HG03432 (cell line): ENCODE results near the gene SH2D1B.

Experiments used
- ATAC-seq: cut with Tn5 transposase; IDR thresholded peaks from one replicate; pipeline ENCODE4 v1.9.1; 2021; ENCODE audit warnings: mild to moderate bottlenecking, moderate library complexity; ENCODE audit not compliant: unreplicated experiment

The SH2D1B gene

DNA sequence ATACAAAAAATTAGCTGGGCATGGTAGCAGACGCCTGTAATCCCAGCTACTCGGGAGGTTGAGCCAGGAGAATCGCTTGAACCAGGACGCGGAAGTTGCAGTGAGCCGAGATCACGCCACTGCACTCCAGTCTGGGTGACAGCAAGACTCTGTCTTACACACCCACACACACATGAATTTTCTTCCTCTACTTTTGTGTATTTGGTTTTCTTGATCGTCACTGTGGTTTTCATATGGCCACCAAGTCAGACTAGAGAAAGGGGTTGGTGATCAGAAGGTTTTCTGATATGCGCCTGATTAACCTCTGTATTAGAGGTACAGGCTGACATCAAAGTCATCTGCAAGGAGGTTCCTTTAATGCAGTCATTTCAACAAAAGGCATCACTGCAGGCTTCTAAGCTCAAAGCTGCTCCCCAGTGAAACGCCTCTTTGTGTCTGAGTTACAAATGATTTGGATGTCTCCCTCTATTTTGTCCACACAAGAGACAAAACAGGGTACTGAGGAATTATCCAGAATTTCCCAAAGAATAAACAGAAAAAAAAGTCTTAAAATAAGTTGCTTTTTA lies 11.1 kb downstream of the SH2D1B start:
- no peak for ATAC-seq

DNA sequence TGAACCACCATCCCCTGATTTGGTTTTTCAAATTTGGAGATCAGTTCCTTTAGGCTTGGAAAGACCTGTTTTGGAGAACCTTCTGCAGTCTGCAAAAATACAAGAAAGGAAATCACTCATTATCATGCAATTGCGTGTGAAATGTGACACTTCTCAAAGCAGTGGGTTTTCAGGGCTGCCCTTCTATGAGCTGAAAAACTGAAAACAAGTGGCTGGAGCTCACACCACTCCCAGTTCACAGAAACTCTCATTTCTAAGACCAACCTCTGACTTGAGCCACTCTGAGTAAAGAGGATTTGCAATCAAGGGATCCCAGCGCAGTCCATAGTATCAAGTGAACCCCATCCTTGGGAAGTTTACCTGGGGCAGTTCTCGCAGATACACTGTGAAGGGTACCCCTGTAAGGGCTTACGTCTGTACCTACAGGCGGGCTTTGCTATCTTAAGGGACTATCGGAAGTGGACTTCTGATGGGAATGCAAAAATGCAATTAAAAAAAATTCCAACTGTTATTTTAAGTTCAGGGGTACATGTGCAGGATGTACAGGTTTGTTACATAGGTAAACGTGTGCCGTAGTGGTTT lies 12.8 kb downstream of the SH2D1B start:
- ATAC-seq, result no peak

DNA sequence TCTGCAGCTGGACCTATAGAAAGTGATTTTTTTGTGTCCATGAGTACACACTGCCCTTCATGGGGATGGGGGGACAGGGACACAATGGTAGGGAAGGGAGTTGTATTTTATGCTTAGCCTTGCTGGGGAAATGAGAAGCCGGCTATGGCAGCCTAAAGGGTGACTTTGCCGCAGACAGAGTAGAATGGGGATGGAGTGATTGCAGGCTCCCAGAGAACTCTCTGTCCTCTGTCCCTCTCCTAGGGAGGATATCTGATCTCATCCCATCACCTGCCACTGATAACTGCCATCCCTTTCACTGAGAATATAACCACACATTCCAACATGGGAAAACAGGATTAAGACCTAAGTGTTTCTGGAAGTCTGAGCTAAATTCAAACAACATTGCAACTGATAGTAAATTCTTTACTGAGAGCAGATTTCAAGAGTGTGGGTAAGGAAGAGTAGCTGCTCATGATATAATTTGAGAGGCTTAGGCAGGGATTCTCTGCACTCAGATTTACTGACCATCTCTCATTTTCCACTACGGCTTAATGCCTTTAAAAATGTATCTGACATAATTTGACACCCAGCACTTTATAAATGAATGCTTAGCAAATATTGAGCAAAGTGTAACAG lies 13.9 kb downstream of the SH2D1B start:
- ATAC-seq, result no peak

DNA sequence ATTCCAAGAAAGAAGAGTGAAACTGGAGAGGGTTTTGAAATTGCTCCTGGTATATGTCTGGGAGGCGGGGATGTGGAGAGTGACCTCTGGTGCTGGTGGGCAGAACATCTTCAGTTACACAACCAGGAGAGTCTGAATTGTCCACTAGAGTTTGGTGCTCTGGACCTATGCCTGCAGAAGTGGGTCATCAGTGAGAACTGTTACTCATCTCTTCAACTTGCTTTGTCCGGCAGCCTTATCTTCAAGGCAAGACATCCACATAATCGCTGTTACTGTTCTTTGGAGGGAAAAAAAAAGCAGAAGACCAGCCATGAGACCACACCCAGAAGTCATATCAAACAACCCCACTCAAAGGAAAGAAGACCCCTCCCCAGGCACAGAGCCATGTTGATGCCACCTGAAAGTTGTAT lies 14.9 kb downstream of the SH2D1B start:
- ATAC-seq, result no peak

DNA sequence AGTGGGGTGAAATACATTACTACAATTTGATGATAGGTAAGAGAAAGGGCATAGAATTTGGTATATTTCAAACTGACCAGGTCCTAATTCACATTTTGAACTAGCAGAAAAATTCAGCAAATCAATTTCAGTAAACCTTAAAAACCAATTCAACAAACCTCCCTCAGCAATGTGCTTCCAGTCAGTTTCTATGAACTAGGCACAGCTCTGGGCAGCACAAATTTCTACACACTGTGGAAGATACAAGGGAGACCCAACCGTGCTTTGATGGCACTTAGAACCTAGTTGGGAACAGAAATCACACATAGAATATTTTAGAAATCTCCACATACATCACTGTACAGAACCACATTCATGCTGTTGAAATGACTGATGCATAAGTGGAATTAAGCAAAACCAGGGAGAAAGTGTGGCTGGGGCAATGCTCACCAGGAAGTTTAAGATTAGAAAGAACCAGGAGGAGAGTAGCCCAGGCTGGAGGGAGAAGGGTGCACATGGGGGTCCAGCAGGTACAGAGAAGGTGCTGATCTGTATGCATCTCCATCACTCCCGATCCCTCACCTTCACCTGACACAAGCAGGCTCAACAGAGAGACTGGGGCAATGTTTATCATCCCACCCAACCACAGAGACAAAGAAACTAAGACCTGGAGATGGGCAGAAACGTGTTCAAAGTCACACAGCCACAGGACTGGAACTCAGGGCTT lies 15.6 kb downstream of the SH2D1B start:
- ATAC-seq, result no peak

DNA sequence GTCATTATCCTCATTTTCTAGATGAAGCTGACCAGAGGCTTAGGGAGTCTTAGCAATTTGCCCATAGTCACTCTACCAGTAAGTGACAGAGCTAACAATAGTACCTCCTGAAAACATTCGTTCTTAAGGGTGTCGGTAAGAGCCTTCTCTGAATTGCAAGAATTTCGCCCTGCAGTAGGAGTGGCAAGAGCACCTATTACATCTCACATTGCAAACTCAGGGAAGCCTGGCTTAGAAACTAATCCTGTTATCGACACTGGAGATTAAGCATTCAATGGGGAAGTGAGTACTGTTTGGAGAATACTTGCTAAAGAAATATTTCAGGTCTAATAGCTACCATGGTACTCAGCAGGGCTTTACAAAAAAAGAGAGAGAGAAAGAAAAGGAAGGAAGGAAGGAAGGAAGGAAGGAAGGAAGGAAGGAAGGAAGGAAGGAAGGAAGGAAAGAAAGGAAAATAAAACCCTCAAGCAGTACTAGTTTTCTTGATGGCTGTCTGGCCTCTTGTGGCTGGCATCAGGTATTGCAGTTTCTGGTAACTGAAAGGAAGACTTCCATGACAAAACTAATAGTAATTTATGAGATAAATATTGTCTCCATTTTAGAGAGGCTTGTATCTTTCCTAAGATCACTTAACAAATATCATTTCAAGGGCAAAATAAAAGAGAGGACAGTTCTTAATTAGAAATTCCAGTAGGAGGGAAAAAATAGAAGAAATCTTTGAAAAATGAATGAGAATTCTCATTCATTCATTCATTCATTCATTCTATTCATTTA lies 20.0 kb downstream of the SH2D1B start:
- no peak for ATAC-seq

DNA sequence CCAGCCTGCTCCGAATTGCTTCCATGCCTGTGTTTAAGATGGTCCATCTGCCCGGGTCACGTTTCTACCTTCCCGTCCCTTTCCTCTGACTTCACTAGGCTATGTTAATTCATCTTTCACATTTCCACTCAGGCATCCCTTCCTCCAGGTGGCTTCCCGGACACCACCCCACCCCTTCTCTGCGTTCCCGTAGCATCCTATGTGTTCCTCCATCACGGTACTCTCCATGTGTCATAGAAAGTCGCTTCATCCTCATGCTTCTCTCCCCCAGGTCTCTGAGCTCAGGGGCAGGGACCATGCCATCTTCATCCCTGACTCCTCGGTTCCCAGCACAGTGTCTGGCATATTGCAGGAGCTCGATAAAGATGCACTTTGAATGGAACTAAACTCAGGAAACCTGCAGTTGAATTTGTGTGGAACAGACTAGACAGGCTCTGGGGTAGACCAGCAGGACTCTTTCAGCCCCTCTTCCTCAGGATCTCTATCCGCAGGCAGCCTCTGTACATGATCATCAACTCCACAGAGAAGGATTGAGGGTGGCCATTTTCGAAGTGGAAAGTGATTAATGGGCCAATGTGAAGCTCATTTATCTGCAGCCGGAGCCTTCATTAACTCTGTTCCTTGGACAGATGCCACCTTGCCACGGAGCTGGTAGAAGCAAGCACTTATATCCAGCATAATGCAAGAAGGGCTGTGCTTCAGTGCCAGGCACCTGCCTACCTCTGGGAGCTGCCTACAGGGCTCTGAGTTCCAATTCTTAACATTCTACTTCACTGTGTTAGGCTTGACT lies 21.3 kb downstream of the SH2D1B start:
- ATAC-seq, result no peak

DNA sequence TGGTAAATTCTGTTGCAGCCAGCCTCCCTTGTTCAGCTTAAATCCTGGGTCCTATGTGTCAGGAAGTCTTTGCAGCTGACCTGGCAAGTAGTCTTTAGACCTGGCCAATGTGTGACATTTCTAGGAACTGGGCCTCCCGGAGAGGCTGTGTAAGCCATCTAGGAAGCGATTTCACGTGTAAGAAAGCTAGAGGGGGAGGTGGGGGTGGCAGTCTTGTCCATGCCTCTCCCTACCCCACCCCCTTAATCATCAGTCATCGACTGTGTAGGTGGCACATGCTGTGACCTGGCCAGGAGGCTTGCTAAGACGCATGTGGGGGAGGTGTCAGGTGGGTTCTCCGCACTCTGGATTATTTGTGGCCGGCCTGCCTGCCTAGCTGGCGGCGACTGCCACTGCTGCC lies 22.0 kb downstream of the SH2D1B start:
- ATAC-seq, result no peak

DNA sequence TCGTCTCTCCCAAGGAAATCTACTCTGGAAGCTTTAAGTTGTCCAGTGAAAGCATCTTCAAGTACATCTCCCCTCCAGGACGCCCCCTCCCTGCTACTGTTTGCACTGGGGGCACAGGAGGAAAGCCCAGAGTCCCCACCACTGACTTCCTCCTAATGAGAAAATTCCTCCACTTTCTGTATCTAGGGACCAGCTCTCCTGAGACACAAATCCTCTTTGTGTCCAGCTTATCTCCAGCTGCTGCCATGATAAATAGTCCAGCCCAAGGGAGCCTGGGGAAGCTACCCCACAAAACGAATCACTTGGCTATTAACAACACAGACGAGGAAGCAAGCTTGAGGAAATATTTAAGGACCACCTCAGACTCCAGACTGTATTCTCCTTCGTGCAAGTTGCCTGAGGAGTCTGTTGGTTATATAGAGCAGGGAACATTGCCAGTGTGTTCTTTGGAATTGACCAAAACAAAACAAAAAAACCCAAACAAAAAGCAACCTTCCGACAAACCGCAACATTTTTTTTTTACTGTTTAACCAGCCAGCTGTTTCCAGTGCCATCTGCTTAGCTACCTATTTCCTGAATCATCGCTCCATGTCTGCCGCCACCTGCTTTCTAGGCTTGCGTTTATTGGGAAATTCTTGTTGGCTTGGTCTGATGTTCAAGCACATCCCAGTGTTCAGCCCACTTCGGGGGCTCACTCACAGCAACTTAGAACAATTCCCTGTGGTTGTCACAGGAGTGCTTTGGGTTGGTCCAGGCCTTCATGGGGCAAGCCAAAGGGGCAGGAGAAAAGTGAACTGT lies 22.7 kb downstream of the SH2D1B start:
- no peak for ATAC-seq

DNA sequence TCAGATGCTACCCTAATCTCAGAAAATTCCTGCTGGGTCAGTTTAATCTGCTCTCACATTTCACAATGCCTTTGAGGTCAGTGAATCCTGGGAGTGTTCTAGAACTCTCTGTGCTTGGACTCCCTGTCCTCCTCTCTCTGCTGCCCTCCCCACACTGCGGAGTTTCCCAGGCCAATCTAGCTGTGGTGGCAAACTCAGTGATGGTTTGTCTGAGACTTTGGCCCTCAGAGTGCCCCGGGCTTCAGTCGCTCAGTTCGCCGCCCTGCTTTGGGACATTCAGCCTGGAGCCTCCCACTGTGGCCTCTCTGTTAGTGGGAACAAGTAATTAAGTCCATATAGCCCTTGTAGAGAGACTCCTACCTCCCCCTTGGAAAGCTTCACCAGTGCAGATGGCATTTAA lies 23.3 kb downstream of the SH2D1B start:
- no peak for ATAC-seq

DNA sequence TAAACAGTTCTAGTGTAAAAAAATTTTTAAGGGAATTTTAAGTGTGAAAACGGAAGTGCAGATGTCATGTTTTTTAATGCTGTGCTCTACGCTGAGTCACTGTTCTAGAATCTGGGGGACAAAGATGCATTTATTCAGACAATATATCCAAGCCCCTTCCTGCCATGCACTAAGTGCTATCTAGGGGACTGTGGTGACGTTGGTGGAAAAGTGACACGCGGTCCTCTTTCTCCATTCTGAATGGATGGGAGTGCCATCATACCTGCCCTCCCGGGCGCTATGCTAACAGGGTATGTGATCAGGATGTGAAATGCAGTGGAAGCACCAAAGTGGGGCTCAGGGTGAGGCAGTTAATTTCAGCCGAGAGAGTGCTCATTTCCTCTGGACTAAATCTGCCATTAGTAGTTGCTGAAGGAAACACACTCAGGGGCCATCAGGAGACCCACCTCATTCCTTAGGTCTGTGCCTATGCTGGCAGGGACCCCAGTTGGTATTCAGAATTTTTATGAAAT lies 23.8 kb downstream of the SH2D1B start:
- ATAC-seq, result no peak

DNA sequence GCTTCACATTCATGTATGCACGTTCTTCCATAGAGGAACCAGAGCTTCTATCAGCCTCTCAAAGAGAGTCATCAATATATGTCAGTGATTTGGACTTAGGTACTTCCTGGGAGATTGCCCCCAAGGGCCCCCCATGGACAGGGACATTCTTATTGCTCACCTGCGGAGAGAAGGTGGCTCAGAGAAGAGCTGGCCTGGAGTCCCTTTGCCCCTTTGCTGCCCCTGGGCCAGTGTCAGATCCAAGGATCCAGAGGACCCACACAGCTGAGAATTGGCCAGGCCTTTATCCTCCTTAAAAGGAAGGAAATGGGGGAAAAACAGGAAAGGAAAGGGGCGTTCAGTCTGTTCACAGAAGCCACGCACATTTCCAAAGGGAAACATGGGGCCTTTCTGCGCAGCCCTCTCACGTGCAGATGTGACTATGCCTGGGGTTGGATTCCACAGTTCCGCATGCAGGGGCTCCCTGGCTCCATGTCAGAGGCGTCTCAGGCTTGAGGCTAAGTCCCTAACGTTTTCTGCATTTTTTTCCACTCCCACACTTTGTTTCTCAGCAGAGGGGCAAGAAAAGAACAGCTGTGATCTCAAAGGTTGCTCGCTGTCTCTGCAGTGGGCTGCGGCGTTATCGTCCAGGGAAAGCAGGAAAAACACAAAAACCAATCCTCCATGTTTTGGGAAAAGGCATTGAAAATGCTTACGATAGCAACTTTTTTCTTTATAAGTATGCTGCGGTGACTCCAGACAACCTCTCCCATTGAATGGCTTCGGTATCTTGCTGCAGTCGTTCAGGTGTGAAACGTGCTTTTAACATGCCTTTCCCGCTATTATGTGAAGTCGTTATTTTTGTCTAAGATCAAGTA lies 24.5 kb downstream of the SH2D1B start:
- ATAC-seq, result no peak

DNA sequence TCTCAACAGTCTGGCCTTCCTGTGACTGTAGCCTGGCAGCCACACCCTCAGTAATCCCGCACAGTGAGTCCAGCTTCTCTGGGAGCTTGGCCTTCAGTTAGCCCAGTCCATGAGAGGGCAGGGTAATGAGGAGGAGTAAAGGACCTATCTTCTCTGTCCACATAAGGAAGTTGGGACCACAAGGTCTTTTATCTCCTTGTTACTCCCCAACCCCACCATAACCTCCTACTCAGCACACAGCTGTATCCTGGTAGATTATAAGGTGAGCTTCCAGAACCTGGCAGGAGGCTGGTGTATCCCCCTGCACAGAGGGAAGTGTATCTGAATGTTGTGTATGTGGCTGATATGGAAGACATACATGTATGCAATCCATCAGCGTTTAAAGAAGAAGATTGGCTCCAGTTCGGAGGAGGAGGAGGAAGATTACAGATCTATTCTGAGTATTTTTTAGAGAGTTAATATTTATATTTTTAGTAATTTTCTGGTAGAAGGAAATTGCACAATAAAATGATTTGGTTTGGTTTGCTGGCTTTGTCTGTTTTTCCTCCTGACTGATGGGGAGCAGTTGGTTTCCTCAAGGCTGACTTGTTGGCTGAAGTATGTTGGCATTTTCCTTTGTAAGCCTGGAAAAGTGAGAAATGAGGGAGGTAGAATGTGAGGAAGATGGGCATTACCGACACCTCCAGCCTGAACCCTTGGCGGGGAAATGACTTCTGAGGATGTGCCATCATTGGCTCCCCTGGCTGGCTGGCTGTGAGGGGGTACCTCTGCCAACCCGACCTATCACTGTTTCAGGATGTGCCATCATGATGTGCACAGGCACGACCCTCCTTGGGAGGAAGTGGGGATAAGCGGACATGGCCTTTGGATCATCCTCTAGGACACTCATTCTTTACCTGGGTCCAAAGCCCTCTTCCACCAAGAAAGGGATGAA lies 25.4 kb downstream of the SH2D1B start:
- ATAC-seq, result no peak

DNA sequence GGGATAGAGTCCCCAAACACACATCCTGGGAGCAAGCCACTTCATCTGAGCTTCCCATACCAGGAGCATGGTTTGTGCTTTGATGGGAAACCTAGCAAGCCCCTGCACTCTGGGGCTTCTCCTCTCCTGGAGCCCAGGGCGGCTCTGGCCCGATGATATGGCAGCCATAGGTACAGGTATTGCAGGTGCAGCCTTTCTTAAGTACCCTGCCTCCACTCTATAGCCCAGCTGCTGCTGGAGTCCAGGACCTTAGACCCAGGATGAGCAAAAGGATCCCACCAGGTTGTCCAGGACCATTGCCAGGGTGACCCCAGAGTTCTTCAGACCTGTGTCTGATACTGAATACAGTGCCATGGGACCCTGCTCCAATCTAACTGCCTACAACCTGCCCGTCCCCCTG lies 26.2 kb downstream of the SH2D1B start:
- ATAC-seq, result no peak

DNA sequence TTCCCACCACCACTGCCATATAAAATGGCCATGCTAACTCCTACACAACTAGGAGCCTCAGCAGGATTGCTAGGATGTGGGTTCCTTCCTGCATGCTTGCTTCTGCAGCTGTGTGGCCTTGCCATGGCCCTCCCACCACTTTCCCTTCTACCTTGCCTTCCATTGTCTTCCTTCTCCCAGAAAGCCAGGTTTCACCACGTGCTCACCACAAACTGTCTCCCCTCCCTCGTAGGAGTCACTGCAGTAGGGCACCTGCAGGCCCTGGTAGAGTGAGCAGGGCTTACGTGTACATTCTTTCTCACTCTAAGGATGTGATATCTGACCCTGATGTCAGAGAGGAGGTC lies 26.7 kb downstream of the SH2D1B start:
- no peak for ATAC-seq

DNA sequence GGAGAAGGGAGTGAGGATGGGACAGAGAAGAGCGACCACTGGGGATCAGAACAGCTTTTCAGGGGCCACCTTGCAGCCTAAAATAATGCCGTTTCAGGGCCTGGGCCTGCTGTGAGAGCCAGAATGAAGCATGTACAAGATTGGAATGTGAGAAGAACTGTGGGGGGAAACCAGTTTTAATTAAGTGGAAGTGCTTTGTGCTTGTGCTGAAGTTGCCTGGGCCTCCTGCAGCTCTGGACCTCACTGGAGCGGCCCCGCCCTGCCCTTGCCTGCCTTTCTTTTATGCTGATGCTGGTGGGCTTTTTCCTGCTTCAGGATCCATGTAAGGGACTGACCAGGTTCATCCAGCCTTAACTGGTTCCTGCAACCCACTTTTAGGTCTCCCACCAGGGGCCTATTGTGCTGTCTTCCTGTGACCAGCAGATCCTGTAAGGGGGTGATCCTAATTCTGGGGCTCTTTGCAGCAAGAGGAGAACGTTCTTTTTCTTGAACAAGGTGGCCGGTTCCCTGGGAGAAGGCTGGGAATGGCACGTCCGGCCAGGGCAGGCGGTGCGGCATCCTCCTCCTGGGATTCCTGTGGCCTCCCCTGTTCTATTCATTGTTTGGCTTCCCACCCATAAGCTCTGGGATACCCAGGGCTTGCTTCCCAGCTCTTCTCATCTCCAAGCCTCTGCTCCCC lies 27.2 kb downstream of the SH2D1B start:
- ATAC-seq, result no peak

DNA sequence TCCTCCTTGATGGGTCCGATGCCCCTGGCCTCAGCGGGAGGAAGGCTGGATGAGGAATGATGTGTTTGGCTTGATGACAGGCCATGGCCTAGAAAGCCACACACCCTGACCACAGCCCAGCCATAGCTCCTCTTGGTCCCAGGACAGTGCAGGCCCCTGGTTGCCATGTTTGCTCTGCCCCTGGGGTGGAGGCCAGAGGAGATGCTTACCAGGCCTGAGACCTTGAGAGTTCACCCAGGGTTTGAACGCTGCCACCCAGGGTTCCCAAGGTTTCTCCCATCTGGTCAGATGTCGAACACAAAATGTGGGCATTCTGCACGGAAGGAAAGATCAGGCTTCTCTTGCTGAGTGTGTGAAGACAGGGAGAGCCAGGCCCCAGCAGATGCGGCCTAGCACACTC lies 27.8 kb downstream of the SH2D1B start:
- no peak for ATAC-seq
